A549 (cell line): ENCODE measurements around the gene ACVR2B. TPM values are rescaled to one million over a fixed set of nuclear protein-coding genes. Genes with fewer than 3 reads are reported as not detected.

Experiments used
- ATAC-seq, 2 experiments: fragments of 200-7000 bp in 1 of 2; fragments of >200 bp in 1 of 2; cut with Nextera tagmentation in 1 of 2; cut with Tn5 transposase in 1 of 2; 3 replicates each; pipeline versions ENCODE4 v1.8.0 to v1.9.1; 2018 to 2020; ENCODE audit warnings: mild to moderate bottlenecking in 1 of 2, moderate library complexity in 1 of 2
- CTCF ChIA-PET: fragments of 300-600 bp; sonication (Branson Sonifier 250); formaldehyde crosslinking; extraction: SDS; loops from one replicate; lab custom pipeline; 2021; ENCODE audit warnings: antibody characterized with exemption, inconsistent platforms; lab: Yijun Ruan, JAX
- POLR2A ChIA-PET: fragments of 350-600 bp; formaldehyde crosslinking; extraction: SDS; loops from one replicate; lab custom pipeline; 2021; ENCODE audit warnings: antibody characterized with exemption, inconsistent platforms; lab: Yijun Ruan, JAX
- DNase-seq, 2 experiments: peaks; one replicate each; pipeline versions ENCODE4 v3.0.0 to v3.0.0-alpha.2; 2011 to 2016; ENCODE audit warnings: low read depth in 1 of 2, low spot score in 1 of 2
- FAIRE-seq: peaks from 2 replicates; lab custom pipeline; 2011; peaks lifted over from hg19 to GRCh38; lab: Jason Lieb, UNC
- H3K27ac ChIP-seq, 2 experiments: fragments of >200 bp; sonication (Bioruptor Twin); formaldehyde crosslinking; 3 replicates each; pipeline ENCODE4 v1.5.1; 2016 to 2017
- H3K4me1 ChIP-seq: fragments of >200 bp; sonication (Bioruptor Twin); formaldehyde crosslinking; 3 replicates; pipeline ENCODE4 v1.6.1; 2016
- H3K4me2 ChIP-seq: fragments of >200 bp; sonication (Bioruptor Twin); formaldehyde crosslinking; 3 replicates; pipeline ENCODE4 v1.6.1; 2016
- H3K4me3 ChIP-seq: fragments of >200 bp; sonication (Bioruptor Twin); formaldehyde crosslinking; 3 replicates; pipeline ENCODE4 v1.5.1; 2016
- H3K9me3 ChIP-seq: fragments of >200 bp; sonication (Bioruptor Twin); formaldehyde crosslinking; 3 replicates; pipeline ENCODE4 v1.6.1; 2016
- ATOH8 ChIP-seq: fragments of 250-450 bp; sonication (Bioruptor Pico); IDR thresholded peaks from 2 replicates; pipeline ENCODE4 v1.5.0; 2020; ENCODE audit warnings: low read depth, mild to moderate bottlenecking, moderate library complexity
- BCL3 ChIP-seq: fragments of >200 bp; sonication (Bioruptor Twin); formaldehyde crosslinking; IDR thresholded peaks from 3 replicates; pipeline ENCODE4 v1.6.1; 2016
- CBX8 ChIP-seq: fragments of 200-600 bp; sonication (generic); IDR thresholded peaks from 2 replicates; pipeline ENCODE4 v1.6.1; 2016
- CEBPB ChIP-seq, 2 experiments: fragments of >200 bp in 1 of 2; sonication (Bioruptor Twin) in 1 of 2; formaldehyde crosslinking in 1 of 2; IDR thresholded peaks; 2 replicates each; pipeline ENCODE4 v1.6.1; 2012 to 2016
- CHD4 ChIP-seq: fragments of 200-600 bp; sonication (generic); IDR thresholded peaks from 2 replicates; pipeline ENCODE4 v1.6.1; 2016; ENCODE audit warnings: antibody characterized with exemption, mild to moderate bottlenecking, borderline replicate concordance
- CTCF ChIP-seq: fragments of >200 bp; sonication (Bioruptor Twin); formaldehyde crosslinking; IDR thresholded peaks from 3 replicates; pipeline ENCODE4 v1.5.1; 2016
- ELK1 ChIP-seq: fragments of 150-350 bp; IDR thresholded peaks from 2 replicates; pipeline ENCODE4 v1.6.1; 2014; ENCODE audit warnings: low read depth, mild to moderate bottlenecking, low read length
- EP300 ChIP-seq, 2 experiments: fragments of >200 bp; sonication (Bioruptor Twin); formaldehyde crosslinking; IDR thresholded peaks; 2 replicates in 1 of 2; 3 replicates in 1 of 2; pipeline ENCODE4 v1.6.1; 2016 to 2017
- FOSL2 ChIP-seq, 2 experiments: fragments of 450-650 bp in 1 of 2; fragments of >200 bp in 1 of 2; sonication (Bioruptor Twin) in 1 of 2; formaldehyde crosslinking; IDR thresholded peaks; 2 replicates each; pipeline versions ENCODE4 v1.5.0 to v1.6.1; 2016 to 2020; ENCODE audit warnings: mild to moderate bottlenecking in 1 of 2, moderate library complexity in 1 of 2
- FOXS1 ChIP-seq: fragments of 250-450 bp; sonication (Bioruptor Pico); IDR thresholded peaks from 2 replicates; pipeline ENCODE4 v1.5.0; 2020; ENCODE audit warnings: mild to moderate bottlenecking, moderate library complexity
- GATA3 ChIP-seq: IDR thresholded peaks from 2 replicates; pipeline ENCODE4 v1.6.1; 2012; ENCODE audit warnings: borderline replicate concordance
- HDAC2 ChIP-seq: fragments of 200-600 bp; sonication (generic); IDR thresholded peaks from 2 replicates; pipeline ENCODE4 v1.6.1; 2016
- HMGXB4 ChIP-seq: fragments of 250-450 bp; sonication (Bioruptor Pico); IDR thresholded peaks from 2 replicates; pipeline ENCODE4 v1.5.0; 2021; ENCODE audit warnings: mild to moderate bottlenecking, moderate library complexity, borderline replicate concordance
- MAZ ChIP-seq: fragments of 150-350 bp; IDR thresholded peaks from 2 replicates; pipeline ENCODE4 v1.6.1; 2014; ENCODE audit warnings: antibody characterized with exemption, low read depth, low read length, borderline replicate concordance
- MYC ChIP-seq: IDR thresholded peaks from 2 replicates; pipeline ENCODE4 v1.6.1; 2012; ENCODE audit warnings: mild to moderate bottlenecking, inconsistent platforms, low read length, improper control_type of control experiment, borderline replicate concordance
- NPAS2 ChIP-seq: fragments of 250-450 bp; sonication (Bioruptor Pico); IDR thresholded peaks from 2 replicates; pipeline ENCODE4 v1.8.0; 2022; ENCODE audit warnings: mild to moderate bottlenecking, moderate library complexity, borderline replicate concordance
- PHF8 ChIP-seq: fragments of 200-600 bp; sonication (generic); IDR thresholded peaks from 2 replicates; pipeline ENCODE4 v1.6.1; 2016; ENCODE audit warnings: low read depth, mild to moderate bottlenecking, antibody characterized with exemption, moderate library complexity, borderline replicate concordance
- REST ChIP-seq: fragments of 200-600 bp; sonication (generic); IDR thresholded peaks from 2 replicates; pipeline ENCODE4 v1.6.1; 2016; ENCODE audit warnings: antibody characterized with exemption, mild to moderate bottlenecking, moderate library complexity
- RNF2 ChIP-seq: fragments of 200-600 bp; sonication (generic); IDR thresholded peaks from 2 replicates; pipeline ENCODE4 v1.6.1; 2016; ENCODE audit warnings: low read depth, mild to moderate bottlenecking, antibody characterized with exemption, moderate library complexity, borderline replicate concordance
- SREBF2 ChIP-seq: fragments of 450-650 bp; IDR thresholded peaks from 2 replicates; pipeline ENCODE4 v1.6.1; 2014; ENCODE audit warnings: mild to moderate bottlenecking, moderate library complexity
- TP53 ChIP-seq: fragments of 250-450 bp; sonication (Bioruptor Pico); IDR thresholded peaks from 2 replicates; pipeline ENCODE4 v1.5.0; 2021; ENCODE audit warnings: mild to moderate bottlenecking, moderate library complexity
- USF2 ChIP-seq: fragments of 450-650 bp; IDR thresholded peaks from 2 replicates; pipeline ENCODE4 v1.6.1; 2014; ENCODE audit warnings: antibody characterized with exemption
- ZSCAN20 ChIP-seq: fragments of 250-450 bp; sonication (Bioruptor Pico); IDR thresholded peaks from 2 replicates; pipeline ENCODE4 v1.8.0; 2022; ENCODE audit warnings: mild to moderate bottlenecking, moderate library complexity
- WGBS: methylation state at CpG from one replicate; pipeline ENCODE4 v1.1.6; 2017; ENCODE audit errors: missing lambda C conversion rate; 5-methylcytosine and 5-hydroxymethylcytosine counted together
- polyA plus RNA-seq, 4 experiments: library from polyadenylated mRNA; depleted of rRNA in 3 of 4; stranded (reverse); fragments of >200 nt; fragmentation: RNase III in 1 of 4; extraction: RNeasy Plus Mini Kit Qiagen cat#74134 plus additional on column Dnase treatment in 1 of 4; gene quantifications; 2 replicates in 3 of 4; 3 replicates in 1 of 4; pipeline ENCODE4 v1.2.3, GENCODE V29; 2011 to 2017

Gene ACVR2B
- polyA plus RNA-seq, 2 of the 4 experiments (the other 2 are of a cell fraction) = 1.2 to 2.8 TPM

- no peak overlapping the region for H3K4me3 ChIP-seq
- WGBS = 89% methylated on average over 2 of the region's 2 CpGs
- no peak overlapping the region for H3K27ac ChIP-seq
- CTCF ChIA-PET = interaction anchor here (0.7 to 4.1 kb wide), 6 partner anchors 12 to 154 kb away, joined by 3 to 31 read pairs (median 3); partner anchors contain the start of gene XYLB
- H3K4me2 ChIP-seq = no peak overlapping the region
- H3K4me1 ChIP-seq = peaks cover 6% of the 10 kb centered on the region; the same call in 1 of the 3 replicates
- no peaks in the 10 kb centered on the region for H3K9me3 ChIP-seq
- DNase-seq (no peak), ATAC-seq (no peak), FAIRE-seq (no peak)
- POLR2A ChIA-PET = no interaction called here
- TF ChIP-seq NPAS2 (CRISPR knock-in tag) (no peak), CBX8 (no peak), ATOH8 (CRISPR knock-in tag) (no peak), FOXS1 (CRISPR knock-in tag) (no peak), HMGXB4 (no peak), RNF2 (no peak), TP53 (CRISPR knock-in tag) (no peak), SREBF2 (no peak), GATA3 (no peak)
These were observed 47.2 kb downstream of the ACVR2B start for GRCh38 chr3:38500688-38501417.

GRCh38 chr3:38507120-38507519, 53.4 kb downstream of the ACVR2B start:
- H3K27ac ChIP-seq = no peak overlapping the region
- 83% methylated on average over 2 of the region's 2 CpGs for WGBS
- DNase-seq = no peak
- no peaks in the 10 kb centered on the region for H3K9me3 ChIP-seq
- no peak for FAIRE-seq
- ATAC-seq = no peak
- TF ChIP-seq REST (no peak), HDAC2 (no peak), ZSCAN20 (CRISPR knock-in tag) (no peak), MYC (no peak), CTCF (no peak), CHD4 (no peak), PHF8 (no peak), USF2 (no peak), FOSL2 (IDR thresholded peaks at IDR 0.05) (no peak), FOSL2 (CRISPR knock-in tag; IDR thresholded peaks at IDR 0.05) (no peak), ELK1 (no peak), CEBPB (IDR thresholded peaks at IDR 0.05) (no peak), RNF2 (no peak), BCL3 (no peak), FOXS1 (CRISPR knock-in tag) (no peak), EP300 (IDR thresholded peaks at IDR 0.05) (no peak), MAZ (no peak), GATA3 (no peak)
- H3K4me2 ChIP-seq = no peak overlapping the region
- no peak overlapping the region for H3K4me3 ChIP-seq
- CTCF ChIA-PET = interaction anchor here (1.2 to 5.4 kb wide), 3 partner anchors 11 to 337 kb away, joined by 3 to 30 read pairs (median 12); partner anchors contain the start of gene EXOG
- POLR2A ChIA-PET = no interaction called here
- H3K4me1 ChIP-seq = no peaks in the 10 kb centered on the region
